ENCODE results near the gene NAP1L4.

Gene NAP1L4

GRCh38 chr11:3022982-3023381, 30.9 kb upstream of the NAP1L4 start:
- Histone ChIP-seq H3K79me2 (ENCODE audit: low read length) (peaks cover 7% of the 10 kb centered on the region), H2AFZ (ENCODE audit: low read length) (no peak overlapping the region), H3K4me1 (ENCODE audit: low read length) (peaks cover 12% of the 10 kb centered on the region), H3K4me2 (ENCODE audit: low read depth, low read length) (no peak overlapping the region), H3K27ac (ENCODE audit: low read length) (no peak overlapping the region), H3K27me3 (replicated peaks; ENCODE audit: insufficient read depth, low read length) (no peaks in the 10 kb centered on the region), H3F3A (ENCODE audit: insufficient read depth, low read length) (no peaks in the 10 kb centered on the region), H3K9me3 (replicated peaks; ENCODE audit: insufficient read depth, low read length) (no peaks in the 10 kb centered on the region), H3K36me3 (replicated peaks; ENCODE audit: insufficient read depth, low read length) (0 out of 2 replicates have a peak, but pooled peaks cover 3% of the 10 kb centered on the region), H4K20me1 (ENCODE audit: insufficient read depth, low read length) (no peaks in the 10 kb centered on the region), H3K4me3 (ENCODE audit: low read length) (no peak overlapping the region), H3K9me2 (replicated peaks; ENCODE audit: insufficient read depth, low read length) (no peaks in the 10 kb centered on the region), H3K9ac (ENCODE audit: low read length) (no peak overlapping the region)
- TF ChIP-seq EZH2 (optimal IDR thresholded peaks at IDR 0.05; ENCODE audit: low read depth, low read length) (no peak), EZH2phosphoT487 (IDR thresholded peaks at IDR 0.05; ENCODE audit: low read length) (no peak), CTCF (IDR thresholded peaks at IDR 0.05; ENCODE audit: low read length) (no peak)
- DNase-seq, result no peak

- TF ChIP-seq EZH2phosphoT487 (IDR thresholded peaks at IDR 0.05; ENCODE audit: low read length) (no peak), CTCF (IDR thresholded peaks at IDR 0.05; ENCODE audit: low read length) (no peak), EZH2 (optimal IDR thresholded peaks at IDR 0.05; ENCODE audit: low read depth, low read length) (no peak)
- H3K9me3 ChIP-seq (replicated peaks; ENCODE audit: insufficient read depth, low read length), result no peaks in the 10 kb centered on the region
- no peak overlapping the region for H3K4me2 ChIP-seq (ENCODE audit: low read depth, low read length)
- no peaks in the 10 kb centered on the region for H3K9me2 ChIP-seq (replicated peaks; ENCODE audit: insufficient read depth, low read length)
- H3K27ac ChIP-seq (ENCODE audit: low read length), result no peak overlapping the region
- H3F3A ChIP-seq (ENCODE audit: insufficient read depth, low read length), result no peaks in the 10 kb centered on the region
- 0 out of 2 replicates have a peak, but pooled peaks cover 3% of the 10 kb centered on the region for H3K36me3 ChIP-seq (replicated peaks; ENCODE audit: insufficient read depth, low read length)
- H3K4me1 ChIP-seq (ENCODE audit: low read length), result peaks cover 12% of the 10 kb centered on the region
- no peak overlapping the region for H3K4me3 ChIP-seq (ENCODE audit: low read length)
- H3K27me3 ChIP-seq (replicated peaks; ENCODE audit: insufficient read depth, low read length), result no peaks in the 10 kb centered on the region
- no peak for DNase-seq
- peaks cover 7% of the 10 kb centered on the region for H3K79me2 ChIP-seq (ENCODE audit: low read length)
- no peak overlapping the region for H2AFZ ChIP-seq (ENCODE audit: low read length)
- no peaks in the 10 kb centered on the region for H4K20me1 ChIP-seq (ENCODE audit: insufficient read depth, low read length)
- no peak overlapping the region for H3K9ac ChIP-seq (ENCODE audit: low read length)
Observed at GRCh38 chr11:3022300-3022967, 30.3 kb upstream of the NAP1L4 start.

GRCh38 chr11:3021125-3021524, 29.0 kb upstream of the NAP1L4 start:
- H3K9ac ChIP-seq (ENCODE audit: low read length), result no peak overlapping the region
- H3K4me2 ChIP-seq (ENCODE audit: low read depth, low read length), result no peak overlapping the region
- TF ChIP-seq CTCF (IDR thresholded peaks at IDR 0.05; ENCODE audit: low read length) (peak; percentile 42), EZH2 (optimal IDR thresholded peaks at IDR 0.05; ENCODE audit: low read depth, low read length) (no peak), EZH2phosphoT487 (IDR thresholded peaks at IDR 0.05; ENCODE audit: low read length) (no peak)
- peak; percentile 32 for DNase-seq
- H3K9me2 ChIP-seq (replicated peaks; ENCODE audit: insufficient read depth, low read length), result no peaks in the 10 kb centered on the region
- peaks cover 7% of the 10 kb centered on the region for H3K79me2 ChIP-seq (ENCODE audit: low read length)
- no peak overlapping the region for H3K27ac ChIP-seq (ENCODE audit: low read length)
- no peaks in the 10 kb centered on the region for H3K27me3 ChIP-seq (replicated peaks; ENCODE audit: insufficient read depth, low read length)
- no peaks in the 10 kb centered on the region for H3K36me3 ChIP-seq (replicated peaks; ENCODE audit: insufficient read depth, low read length)
- H3K9me3 ChIP-seq (replicated peaks; ENCODE audit: insufficient read depth, low read length), result no peaks in the 10 kb centered on the region
- no peak overlapping the region for H2AFZ ChIP-seq (ENCODE audit: low read length)
- H3K4me3 ChIP-seq (ENCODE audit: low read length), result no peak overlapping the region
- no peaks in the 10 kb centered on the region for H3F3A ChIP-seq (ENCODE audit: insufficient read depth, low read length)
- H4K20me1 ChIP-seq (ENCODE audit: insufficient read depth, low read length), result no peaks in the 10 kb centered on the region
- H3K4me1 ChIP-seq (ENCODE audit: low read length), result peaks cover 12% of the 10 kb centered on the region
